Caco-2 (cell line): ENCODE measurements around the gene TCF12. TPM values are rescaled to one million over a fixed set of nuclear protein-coding genes. Genes with fewer than 3 reads are reported as not detected.

Experiments used
- BruUV-seq: library from RNA; stranded (reverse); fragments of 400-500 nt; replicated peaks from 2 replicates; lab custom pipeline; 2021; lab: Mats Ljungman, UMichigan
- CTCF ChIA-PET: fragments of 300-600 bp; sonication (Branson Sonifier 250); formaldehyde crosslinking; loops from one replicate; lab custom pipeline; 2022; ENCODE audit warnings: antibody characterized with exemption; lab: Charles Lee
- POLR2A ChIA-PET: fragments of 300-600 bp; sonication (Branson Sonifier 250); formaldehyde crosslinking; loops from one replicate; lab custom pipeline; 2022; ENCODE audit warnings: antibody characterized with exemption; lab: Charles Lee
- DNase-seq, 2 experiments: peaks; one replicate each; pipeline versions ENCODE4 v3.0.0 to v3.0.0-alpha.2; 2020 to 2022
- H3K27me3 ChIP-seq: replicated peaks from 2 replicates; pipeline ENCODE4 v1.6.0; 2011; ENCODE audit warnings: low read length; ENCODE audit not compliant: control insufficient read depth, insufficient read depth
- H3K36me3 ChIP-seq: 2 replicates; pipeline ENCODE4 v1.5.1; 2011; ENCODE audit warnings: low read length; ENCODE audit not compliant: control insufficient read depth, insufficient read depth
- H3K4me1 ChIP-seq: fragments of 250-450 bp; sonication (Bioruptor Pico); 2 replicates; pipeline ENCODE4 v1.5.1; 2020; ENCODE audit warnings: mild to moderate bottlenecking
- H3K4me3 ChIP-seq: 2 replicates; pipeline ENCODE4 v1.5.1; 2011; ENCODE audit warnings: low read depth, mild to moderate bottlenecking, control low read depth, low read length
- H3K9me3 ChIP-seq: fragments of 250-450 bp; sonication (Bioruptor Pico); 2 replicates; pipeline ENCODE4 v1.5.1; 2020; ENCODE audit warnings: mild to moderate bottlenecking, moderate library complexity
- H3K27ac Mint-ChIP-seq: one replicate; pipeline ENCODE4 v1.8.0; 2022; ENCODE audit warnings: mixed read lengths; ENCODE audit not compliant: unreplicated experiment
- H3K27me3 Mint-ChIP-seq: one replicate; pipeline ENCODE4 v1.8.0; 2022; ENCODE audit warnings: mixed read lengths; ENCODE audit not compliant: insufficient read depth, unreplicated experiment
- H3K36me3 Mint-ChIP-seq: one replicate; pipeline ENCODE4 v1.8.0; 2022; ENCODE audit warnings: mild to moderate bottlenecking, mixed read lengths; ENCODE audit not compliant: insufficient read depth, unreplicated experiment
- H3K4me1 Mint-ChIP-seq: one replicate; pipeline ENCODE4 v1.8.0; 2022; ENCODE audit warnings: low read depth, mixed read lengths; ENCODE audit not compliant: unreplicated experiment
- H3K4me3 Mint-ChIP-seq: one replicate; pipeline ENCODE4 v1.8.0; 2022; ENCODE audit warnings: mild to moderate bottlenecking, moderate library complexity, mixed read lengths; ENCODE audit not compliant: unreplicated experiment
- H3K9me3 Mint-ChIP-seq: one replicate; pipeline ENCODE4 v1.8.0; 2022; ENCODE audit warnings: mixed read lengths; ENCODE audit not compliant: unreplicated experiment
- CTCF ChIP-seq, 2 experiments: fragments of 200-600 bp in 1 of 2; IDR thresholded peaks; 1 replicate in 1 of 2; 2 replicates in 1 of 2; pipeline versions ENCODE4 v1.5.1 to v1.8.0; 2011 to 2022; ENCODE audit warnings: antibody characterized with exemption in 1 of 2, control low read depth in 1 of 2, inconsistent platforms in 1 of 2, low read depth in 1 of 2, low read length in 1 of 2, mild to moderate bottlenecking in 1 of 2, moderate library complexity in 1 of 2; ENCODE audit not compliant: insufficient read depth in 1 of 2, severe bottlenecking in 1 of 2, unreplicated experiment in 1 of 2
- intact Hi-C: fragments of 100-400 bp; cut with micrococcal nuclease; formaldehyde crosslinking; loops from one replicate; pipeline ENCODE4 v1.10.0; 2022; ENCODE audit not compliant: unreplicated experiment
- total RNA-seq: library from RNA; stranded (reverse); gene quantifications from 2 replicates; pipeline ENCODE4 v1.2.3, GENCODE V29; 2022

TCF12 gene
- total RNA-seq, 1 experiment from 2014 or later: 64.4 TPM

- Mint-ChIP-seq H3K27me3 (no peaks in the 10 kb centered on the region), H3K4me3 (no peak overlapping the region), H3K4me1 (no peaks in the 10 kb centered on the region), H3K36me3 (no peaks in the 10 kb centered on the region), H3K9me3 (no peaks in the 10 kb centered on the region), H3K27ac (no peak overlapping the region)
- no peak for TF ChIP-seq CTCF (IDR thresholded peaks at IDR 0.05; ENCODE audit: insufficient read depth in 1 of 2, low read depth in 1 of 2, low read length in 1 of 2, severe bottlenecking in 1 of 2, unreplicated experiment in 1 of 2)
- H3K36me3 ChIP-seq: no peaks in the 10 kb centered on the region
- intact Hi-C loops: no loop called here
- peaks cover 32% of the 10 kb centered on the region for H3K4me1 ChIP-seq
- H3K27me3 ChIP-seq: no peaks in the 10 kb centered on the region
- H3K4me3 ChIP-seq: no peak overlapping the region
- CTCF ChIA-PET: no interaction called here
- H3K9me3 ChIP-seq: no peaks in the 10 kb centered on the region
- POLR2A ChIA-PET: no interaction called here
- DNase-seq: peak; percentile 54 to 91
- BruUV-seq: no TSS peak
These were observed 405.6 kb downstream of the TCF12 start for GRCh38 chr15:57323806-57324589.

DNA sequence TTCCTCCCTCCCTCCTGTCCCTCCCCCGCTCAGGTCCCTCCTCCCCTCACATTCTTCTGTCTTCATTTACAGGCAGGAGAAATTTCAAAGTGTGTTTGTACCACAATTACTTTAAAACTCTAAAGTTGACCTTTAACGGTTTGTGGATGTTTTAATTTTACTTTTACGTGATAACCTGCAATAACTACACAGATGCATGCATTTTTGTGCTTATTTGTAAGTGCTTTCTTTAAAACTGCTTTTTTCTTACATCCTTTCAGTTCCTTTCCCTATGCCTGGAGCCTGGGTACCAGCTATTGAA lies 406.1 kb downstream of the TCF12 start:
- no peaks in the 10 kb centered on the region for H3K36me3 ChIP-seq
- no TSS peak for BruUV-seq
- Mint-ChIP-seq H3K9me3 (no peaks in the 10 kb centered on the region), H3K4me1 (no peaks in the 10 kb centered on the region), H3K4me3 (no peak overlapping the region), H3K36me3 (no peaks in the 10 kb centered on the region), H3K27me3 (no peaks in the 10 kb centered on the region), H3K27ac (no peak overlapping the region)
- CTCF ChIA-PET: no interaction called here
- H3K4me3 ChIP-seq: no peak overlapping the region
- peaks cover 32% of the 10 kb centered on the region for H3K4me1 ChIP-seq
- DNase-seq: no peak
- POLR2A ChIA-PET: no interaction called here
- H3K9me3 ChIP-seq: no peaks in the 10 kb centered on the region
- no peak for TF ChIP-seq CTCF (IDR thresholded peaks at IDR 0.05; ENCODE audit: insufficient read depth in 1 of 2, low read depth in 1 of 2, low read length in 1 of 2, severe bottlenecking in 1 of 2, unreplicated experiment in 1 of 2)
- intact Hi-C loops: no loop called here
- no peaks in the 10 kb centered on the region for H3K27me3 ChIP-seq

- intact Hi-C loops: no loop called here
- no peaks in the 10 kb centered on the region for H3K36me3 Mint-ChIP-seq
- H3K4me3 ChIP-seq: no peak overlapping the region
- H3K9me3 ChIP-seq: no peaks in the 10 kb centered on the region
- no peak for TF ChIP-seq CTCF (IDR thresholded peaks at IDR 0.05; ENCODE audit: insufficient read depth in 1 of 2, low read depth in 1 of 2, low read length in 1 of 2, severe bottlenecking in 1 of 2, unreplicated experiment in 1 of 2)
- no peaks in the 10 kb centered on the region for H3K36me3 ChIP-seq
- H3K27me3 ChIP-seq: no peaks in the 10 kb centered on the region
- no peak for DNase-seq
- H3K27me3 Mint-ChIP-seq: no peaks in the 10 kb centered on the region
- H3K4me1 ChIP-seq: peaks cover 32% of the 10 kb centered on the region
- ChIA-PET CTCF (interaction anchor here (0.7 kb wide), 2 partner anchors 33 to 1192 kb away, joined by 4 to 7 read pairs; no protein-coding TSS in a partner anchor), POLR2A (no interaction called here)
- no peaks in the 10 kb centered on the region for H3K4me1 Mint-ChIP-seq
- no TSS peak for BruUV-seq
- H3K9me3 Mint-ChIP-seq: no peaks in the 10 kb centered on the region
- H3K4me3 Mint-ChIP-seq: no peak overlapping the region
- H3K27ac Mint-ChIP-seq: peak overlapping the region; percentile 37
These were observed 406.7 kb downstream of the TCF12 start for GRCh38 chr15:57324944-57325679.
